OCI-LY7 (cell line): ENCODE measurements around the gene CPS1.

Experiments
- EZH2phosphoT487 ChIP-seq: fragments of 200-600 bp; sonication (generic); IDR thresholded peaks from 2 replicates; pipeline ENCODE4 v1.6.1; 2018; ENCODE audit warnings: low read depth, borderline replicate concordance, mild to moderate bottlenecking, mixed run types, antibody characterized with exemption, low read length, moderate library complexity, mixed read lengths
- TF ChIP-seq, protein P1 (sequence below): fragments of 200-600 bp; sonication (generic); conservative IDR thresholded peaks from 2 replicates; pipeline ENCODE4 v1.5.1; 2014; ENCODE audit warnings: mild to moderate bottlenecking, antibody characterized with exemption, low read length, moderate library complexity, mixed read lengths

DNA sequence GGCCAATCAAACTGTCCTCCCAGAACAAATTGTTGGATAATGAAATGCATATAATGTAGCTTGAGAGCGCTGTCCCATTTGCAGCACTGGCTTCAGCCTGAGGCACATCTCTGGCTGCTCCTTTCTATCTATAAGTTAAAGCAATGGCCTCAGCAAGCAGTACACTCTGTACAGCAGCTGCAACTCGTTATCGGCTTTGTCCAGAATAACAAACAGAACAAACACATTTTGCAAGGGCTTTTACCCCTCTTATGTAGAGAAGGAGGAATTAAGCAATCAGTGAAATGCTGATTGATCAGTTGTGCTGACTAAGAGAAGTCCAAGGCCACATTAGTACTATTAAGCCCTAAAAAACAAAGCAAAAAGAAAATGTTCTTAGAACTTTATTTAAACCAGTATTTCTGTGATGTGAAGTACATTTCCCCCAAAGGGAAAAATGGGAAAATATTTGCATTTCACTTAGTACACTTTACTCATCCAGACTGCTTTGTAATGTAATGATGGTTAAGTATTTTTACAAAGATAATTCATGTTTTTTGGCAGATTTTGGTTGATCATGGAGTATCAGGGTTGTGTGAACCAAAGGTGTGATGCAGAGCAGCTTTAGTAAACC is 15.0 kb upstream of the CPS1 start:
- TF ChIP-seq, protein P1, sequence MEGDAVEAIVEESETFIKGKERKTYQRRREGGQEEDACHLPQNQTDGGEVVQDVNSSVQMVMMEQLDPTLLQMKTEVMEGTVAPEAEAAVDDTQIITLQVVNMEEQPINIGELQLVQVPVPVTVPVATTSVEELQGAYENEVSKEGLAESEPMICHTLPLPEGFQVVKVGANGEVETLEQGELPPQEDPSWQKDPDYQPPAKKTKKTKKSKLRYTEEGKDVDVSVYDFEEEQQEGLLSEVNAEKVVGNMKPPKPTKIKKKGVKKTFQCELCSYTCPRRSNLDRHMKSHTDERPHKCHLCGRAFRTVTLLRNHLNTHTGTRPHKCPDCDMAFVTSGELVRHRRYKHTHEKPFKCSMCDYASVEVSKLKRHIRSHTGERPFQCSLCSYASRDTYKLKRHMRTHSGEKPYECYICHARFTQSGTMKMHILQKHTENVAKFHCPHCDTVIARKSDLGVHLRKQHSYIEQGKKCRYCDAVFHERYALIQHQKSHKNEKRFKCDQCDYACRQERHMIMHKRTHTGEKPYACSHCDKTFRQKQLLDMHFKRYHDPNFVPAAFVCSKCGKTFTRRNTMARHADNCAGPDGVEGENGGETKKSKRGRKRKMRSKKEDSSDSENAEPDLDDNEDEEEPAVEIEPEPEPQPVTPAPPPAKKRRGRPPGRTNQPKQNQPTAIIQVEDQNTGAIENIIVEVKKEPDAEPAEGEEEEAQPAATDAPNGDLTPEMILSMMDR: no peak
- TF ChIP-seq EZH2phosphoT487: no peak
